ENCODE measurements around the gene FAM169A.
"Not testable (repeated sequence)": the region's sequence is repeated elsewhere in the genome, so short reads cannot be mapped to it uniquely, and the experiment has no call there.

FAM169A gene

GRCh38 chr5:74885170-74885569 is 19.0 kb upstream of the FAM169A start:
- H3K4me3 ChIP-seq (ENCODE audit: low read depth, low read length): no peak overlapping the region
- TF ChIP-seq CTCF (IDR thresholded peaks at IDR 0.05; ENCODE audit: low read depth, low read length, missing control alignments): no peak
- no peaks in the 10 kb centered on the region for H3K36me3 ChIP-seq (replicated peaks)
- in situ Hi-C loops (cut with HindIII; ENCODE audit: low pct_ligation_motif_present, low sequenced_read_pairs): no loop called here
- no peak for DNase-seq
- H3K27ac ChIP-seq: no peak overlapping the region
- no peaks in the 10 kb centered on the region for H3K27me3 ChIP-seq (replicated peaks)

GRCh38 chr5:74882379-74883134 is 16.4 kb upstream of the FAM169A start:
- DNase-seq; H3K27ac ChIP-seq; H3K4me3 ChIP-seq (ENCODE audit: low read depth, low read length); H3K27me3 ChIP-seq (replicated peaks); in situ Hi-C loops (cut with HindIII; ENCODE audit: low pct_ligation_motif_present, low sequenced_read_pairs); H3K36me3 ChIP-seq (replicated peaks): not testable (repeated sequence)

- in situ Hi-C loops (cut with HindIII; ENCODE audit: low pct_ligation_motif_present, low sequenced_read_pairs): no loop called here
- TF ChIP-seq CTCF (IDR thresholded peaks at IDR 0.05; ENCODE audit: low read depth, low read length, missing control alignments): no peak
- Histone ChIP-seq H3K27ac (no peak overlapping the region), H3K27me3 (replicated peaks) (no peaks in the 10 kb centered on the region), H3K4me3 (ENCODE audit: low read depth, low read length) (no peak overlapping the region), H3K36me3 (replicated peaks) (no peaks in the 10 kb centered on the region)
- no peak for DNase-seq
Observed at GRCh38 chr5:74877624-74878304, 11.6 kb upstream of the FAM169A start.

GRCh38 chr5:74875994-74876791 is 10.0 kb upstream of the FAM169A start:
- DNase-seq: no peak
- Histone ChIP-seq H3K4me3 (ENCODE audit: low read depth, low read length) (no peak overlapping the region), H3K27ac (no peak overlapping the region), H3K27me3 (replicated peaks) (no peaks in the 10 kb centered on the region), H3K36me3 (replicated peaks) (no peaks in the 10 kb centered on the region)
- in situ Hi-C loops (cut with HindIII; ENCODE audit: low pct_ligation_motif_present, low sequenced_read_pairs): no loop called here
- no peak for TF ChIP-seq CTCF (IDR thresholded peaks at IDR 0.05; ENCODE audit: low read depth, low read length, missing control alignments)

- in situ Hi-C loops (cut with HindIII; ENCODE audit: low pct_ligation_motif_present, low sequenced_read_pairs): no loop called here
- TF ChIP-seq CTCF (IDR thresholded peaks at IDR 0.05; ENCODE audit: low read depth, low read length, missing control alignments): no peak
Observed at GRCh38 chr5:74873525-74874249, 7.5 kb upstream of the FAM169A start.

More at GRCh38 chr5:74873525-74874249, 7.5 kb upstream of the FAM169A start:
- DNase-seq: no peak
- Histone ChIP-seq H3K4me3 (ENCODE audit: low read depth, low read length) (no peak overlapping the region), H3K36me3 (replicated peaks) (no peaks in the 10 kb centered on the region), H3K27ac (no peak overlapping the region), H3K27me3 (replicated peaks) (no peaks in the 10 kb centered on the region)
